Stimulated activated CD4-positive, alpha-beta T cell treated with anti-CD3 and anti-CD28 coated beads, Interleukin-2, amount 100 ng/mL, for 4 hours (primary cell): ENCODE data around the gene N4BP2.
A peak's percentile ranks its signal among the peaks of the same experiment; 100 is the strongest.

Source experiments
- DNase-seq: peaks from one replicate; pipeline ENCODE4 v3.0.0-alpha.2; 2020; ENCODE audit warnings: low read depth

The N4BP2 gene

GRCh38 chr4:40152637-40153036 lies 96.0 kb downstream of the N4BP2 start:
- peak; percentile 11 for DNase-seq

DNA sequence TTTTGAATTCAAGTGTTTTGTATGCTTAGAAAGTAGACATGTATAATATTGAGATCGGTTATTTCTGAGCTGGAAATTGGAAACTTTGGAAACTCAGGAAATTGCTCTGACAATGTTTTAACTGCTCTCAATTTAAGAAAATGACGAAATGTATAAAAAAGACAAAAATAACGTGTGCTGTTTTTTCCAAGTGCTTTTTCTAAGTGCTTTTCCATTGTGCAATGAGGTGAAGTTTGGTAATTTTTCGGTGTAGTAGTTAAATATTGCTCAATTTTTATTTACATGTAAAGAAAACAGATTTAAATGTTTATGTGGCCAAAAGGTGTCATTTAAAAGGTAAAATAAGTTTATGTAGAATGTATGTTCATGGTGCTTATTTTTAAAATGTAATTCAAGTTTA lies 100.8 kb downstream of the N4BP2 start:
- DNase-seq = no peak

DNA sequence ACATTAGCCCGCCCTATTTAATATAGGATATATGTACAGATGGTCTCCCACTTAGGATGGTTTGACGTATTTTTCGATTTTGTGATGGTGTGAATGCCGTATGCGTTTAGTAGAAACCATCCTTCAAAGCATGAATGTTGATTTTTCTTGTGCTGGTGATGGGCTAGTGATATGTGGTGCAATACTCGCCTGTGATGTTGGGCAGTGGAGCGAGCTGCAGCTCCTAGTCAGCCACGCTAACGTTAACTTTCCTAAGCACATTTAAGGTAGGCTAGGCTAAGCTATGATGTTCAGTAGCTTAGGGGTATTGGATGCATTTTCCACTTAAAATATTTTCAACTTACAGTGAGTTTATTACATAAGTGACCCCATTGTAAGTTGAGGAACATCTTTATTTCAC lies 103.6 kb downstream of the N4BP2 start:
- DNase-seq = no peak

GRCh38 chr4:40164459-40164858 lies 107.8 kb downstream of the N4BP2 start:
- DNase-seq = no peak

- DNase-seq = no peak
These were observed 109.3 kb downstream of the N4BP2 start for GRCh38 chr4:40165916-40166315.

DNA sequence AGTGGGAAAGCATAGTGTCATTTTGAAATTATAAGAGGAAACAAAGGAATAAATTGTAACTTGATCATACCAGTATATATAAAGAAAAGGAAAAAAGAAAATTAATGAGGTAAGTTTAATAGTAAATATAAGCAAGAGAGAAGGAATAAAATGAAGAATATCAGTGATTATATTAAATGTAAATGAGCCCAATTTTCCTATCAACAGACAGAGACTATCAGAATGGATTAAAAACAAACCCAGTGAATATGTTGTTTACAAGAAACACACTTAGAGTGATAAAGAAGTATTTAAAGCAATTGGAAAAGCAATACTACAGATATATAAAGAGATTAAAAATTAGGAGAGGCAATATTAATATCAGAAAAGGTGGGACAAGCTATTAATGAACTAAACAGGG lies 111.4 kb downstream of the N4BP2 start:
- no peak for DNase-seq

DNA sequence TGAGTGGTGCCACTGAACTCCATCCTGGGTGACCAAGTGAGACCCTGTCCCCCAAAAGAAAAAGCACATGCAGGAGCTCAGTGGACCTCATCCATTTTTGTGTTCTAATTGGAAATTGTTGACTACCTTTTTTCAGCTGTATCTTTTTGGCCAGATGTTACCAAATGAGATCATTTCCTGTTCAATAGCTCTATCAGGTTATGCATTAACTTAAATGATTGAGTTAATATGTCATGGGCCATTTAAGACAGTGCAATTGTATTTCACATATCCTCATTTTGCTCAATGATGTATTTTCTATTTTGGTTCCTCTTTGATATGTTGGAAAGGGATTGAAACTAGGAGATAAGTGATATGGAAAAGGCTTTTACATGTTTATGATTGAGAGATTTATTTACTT lies 113.9 kb downstream of the N4BP2 start:
- DNase-seq = no peak

DNA sequence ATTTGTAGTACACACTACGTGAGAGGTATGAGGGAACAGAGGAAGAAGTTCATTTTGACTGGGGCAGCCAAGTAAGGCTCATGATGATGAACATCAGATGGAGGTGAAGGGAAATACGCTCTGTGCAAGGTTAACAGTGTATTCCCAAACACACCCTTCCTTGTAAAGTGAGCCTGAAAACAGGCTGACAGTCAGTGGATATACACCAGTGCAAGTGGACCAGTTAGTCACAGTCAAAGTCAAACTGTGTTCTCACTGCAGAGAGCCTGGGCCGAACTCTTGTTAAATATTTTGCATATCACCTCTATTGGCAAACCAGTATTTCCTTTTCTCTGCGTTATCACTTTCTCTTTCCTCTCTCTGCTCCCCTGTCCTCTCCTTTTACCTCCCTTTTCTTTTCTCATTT lies 116.8 kb downstream of the N4BP2 start:
- no peak for DNase-seq

GRCh38 chr4:40176602-40177001 lies 120.0 kb downstream of the N4BP2 start:
- DNase-seq = no peak

- DNase-seq = no peak
These were observed 120.9 kb downstream of the N4BP2 start for GRCh38 chr4:40177591-40177990.

GRCh38 chr4:40178672-40179071 lies 122.0 kb downstream of the N4BP2 start:
- DNase-seq = no peak

DNA sequence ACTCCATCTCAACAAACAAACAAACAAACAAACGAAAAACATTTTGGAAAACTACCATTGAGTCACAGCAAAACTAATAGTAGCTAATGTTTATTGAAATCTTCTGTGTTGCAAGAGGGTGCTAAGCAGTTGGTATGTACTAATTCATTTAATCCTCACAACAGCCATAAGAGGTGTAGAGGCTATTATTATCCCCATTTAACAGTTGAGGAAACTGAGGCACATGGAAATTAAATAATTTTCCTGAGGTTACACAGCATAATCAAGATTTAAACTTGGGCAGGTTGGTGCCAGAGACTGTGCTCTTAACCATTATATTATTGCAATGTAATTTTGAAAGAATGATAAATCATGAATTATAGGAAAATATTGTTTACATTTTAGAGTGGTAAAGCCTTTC lies 122.7 kb downstream of the N4BP2 start:
- no peak for DNase-seq

DNA sequence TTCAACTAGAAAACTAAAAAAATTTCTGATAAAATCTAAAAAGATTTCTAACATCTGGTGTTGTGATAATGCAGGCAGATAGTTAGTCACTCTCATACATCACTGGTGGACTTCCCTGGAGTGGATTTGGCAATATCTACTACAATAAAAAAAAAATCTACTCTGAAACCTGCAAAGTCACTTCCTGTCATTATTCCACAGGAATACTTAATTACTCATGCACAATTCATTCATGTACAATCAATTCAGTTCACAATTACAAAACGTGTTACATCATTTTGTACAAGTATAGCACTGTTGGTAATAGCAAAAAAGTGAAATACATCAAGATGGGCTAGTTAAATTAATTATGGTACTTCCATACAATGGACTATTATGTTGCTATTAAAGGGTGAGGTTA lies 123.7 kb downstream of the N4BP2 start:
- DNase-seq = no peak

DNA sequence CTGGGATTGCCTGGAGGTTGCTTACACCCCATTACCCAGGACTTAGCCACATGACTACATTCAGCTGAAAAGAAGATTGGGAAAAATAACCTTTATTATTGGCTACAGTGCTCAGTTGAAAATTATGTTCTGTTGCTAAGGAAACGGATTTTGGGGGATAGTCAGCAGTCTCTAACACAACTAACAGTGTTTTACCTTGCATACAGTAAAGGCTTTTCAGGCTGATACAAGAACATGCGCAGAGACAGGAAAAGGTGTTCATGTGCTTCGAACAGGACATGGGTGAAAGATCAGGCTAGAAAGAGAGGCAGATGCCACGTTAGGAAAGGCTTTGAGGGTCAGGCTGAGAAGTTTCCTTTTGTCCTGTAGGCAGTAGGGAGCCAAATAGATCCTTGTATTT lies 125.4 kb downstream of the N4BP2 start:
- DNase-seq = no peak

GRCh38 chr4:40182954-40183353 lies 126.3 kb downstream of the N4BP2 start:
- no peak for DNase-seq

DNA sequence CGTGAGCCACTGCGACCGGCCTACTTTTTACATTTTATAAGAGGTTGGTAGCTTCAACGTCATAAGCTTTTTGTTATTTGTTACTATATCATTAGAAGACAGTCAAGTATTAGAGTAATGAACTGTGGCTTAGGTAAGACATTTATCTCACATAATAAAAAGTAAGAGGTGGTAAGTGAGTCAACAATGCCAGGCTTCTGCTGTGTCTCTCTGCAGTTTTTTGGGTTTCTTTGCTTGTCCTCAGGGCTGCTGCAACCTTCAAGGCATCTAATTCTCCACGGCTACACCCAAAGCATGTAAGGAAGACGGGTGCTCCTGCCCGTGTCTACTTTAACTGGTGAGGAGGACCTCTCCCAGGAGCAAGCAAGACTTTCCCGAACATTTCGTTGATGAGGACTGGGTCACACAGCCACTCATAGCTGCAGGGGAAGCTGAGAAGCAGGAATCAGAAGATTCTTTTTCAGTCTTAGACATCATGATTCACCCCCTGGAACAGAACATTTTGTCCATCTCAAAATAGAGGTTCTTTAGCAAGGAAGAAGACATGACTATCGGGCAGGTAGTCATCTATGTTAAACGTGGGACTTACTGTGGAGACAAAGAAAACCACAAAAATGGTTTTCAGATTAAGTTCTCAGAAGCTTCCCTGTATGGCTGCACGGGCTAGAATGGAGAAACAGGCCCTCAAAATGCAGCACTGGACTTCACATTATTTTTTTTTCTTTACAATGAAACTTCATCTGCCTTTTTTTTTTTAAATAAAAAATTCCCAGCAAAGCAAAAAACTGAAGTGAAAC lies 127.2 kb downstream of the N4BP2 start:
- DNase-seq = no peak

- DNase-seq = no peak
These were observed 129.4 kb downstream of the N4BP2 start for GRCh38 chr4:40185830-40186664.

- no peak for DNase-seq
These were observed 130.0 kb downstream of the N4BP2 start for GRCh38 chr4:40186665-40187014.

DNA sequence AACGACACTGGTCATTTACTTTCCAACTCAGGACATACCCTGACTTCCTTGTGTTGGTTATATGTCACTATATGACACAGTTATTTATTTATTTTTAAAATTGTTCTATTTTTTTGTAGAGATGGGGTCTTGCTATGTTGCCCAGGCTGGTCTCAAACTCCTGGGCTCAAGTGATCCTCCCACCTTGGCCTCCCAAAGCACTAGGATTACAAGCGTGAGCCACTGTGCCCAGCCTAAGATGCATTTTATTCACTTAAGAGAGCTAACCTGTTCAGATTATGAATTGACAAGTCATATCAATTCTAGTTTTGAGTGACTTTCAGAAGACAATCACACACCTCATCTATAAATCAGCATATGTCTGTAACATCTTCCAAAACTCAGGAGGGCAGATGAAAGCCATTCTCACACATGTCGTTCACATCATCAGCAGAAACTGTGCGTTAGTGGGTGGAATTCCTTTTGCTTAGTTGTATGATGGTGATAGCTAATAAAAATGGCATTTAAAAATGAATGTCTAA lies 130.8 kb downstream of the N4BP2 start:
- DNase-seq = no peak

DNA sequence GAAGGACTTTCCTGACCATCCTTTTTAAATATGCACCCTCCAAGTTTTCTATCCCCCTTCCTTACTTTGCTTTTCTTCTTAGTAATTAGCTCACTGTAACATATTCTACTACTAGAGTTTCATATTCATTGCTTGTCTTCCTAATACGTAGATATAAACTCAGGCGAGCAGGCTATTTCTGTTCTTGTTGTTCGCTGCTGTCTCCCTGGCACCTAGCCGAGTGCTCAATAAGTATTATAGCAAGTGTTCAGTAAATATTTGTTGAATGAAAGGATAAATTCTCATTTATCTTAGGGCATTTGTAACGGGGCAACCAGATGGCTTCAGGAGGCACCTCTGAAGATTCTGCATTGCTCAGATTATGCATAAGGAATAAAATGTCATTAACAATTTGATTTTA lies 133.4 kb downstream of the N4BP2 start:
- DNase-seq = no peak

DNA sequence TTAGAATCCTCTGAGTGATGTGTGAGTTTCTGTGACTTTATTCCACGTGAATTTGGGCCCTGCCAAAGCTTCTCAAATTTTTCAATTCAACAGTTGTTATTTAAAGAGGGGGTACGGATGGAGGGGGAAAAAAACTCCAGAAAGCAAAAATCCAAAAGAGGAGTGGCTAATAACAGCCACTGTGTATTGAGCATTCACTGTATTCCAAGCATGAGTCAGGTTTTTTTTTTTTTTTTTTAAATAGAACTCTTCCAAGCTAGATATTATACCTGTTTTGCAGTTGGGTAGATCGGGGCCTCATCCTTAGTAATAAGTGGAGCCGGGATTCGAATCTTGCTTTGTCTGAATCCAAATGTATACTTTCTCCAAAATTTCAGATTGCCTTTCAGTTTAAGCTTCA lies 133.8 kb downstream of the N4BP2 start:
- no peak for DNase-seq

DNA sequence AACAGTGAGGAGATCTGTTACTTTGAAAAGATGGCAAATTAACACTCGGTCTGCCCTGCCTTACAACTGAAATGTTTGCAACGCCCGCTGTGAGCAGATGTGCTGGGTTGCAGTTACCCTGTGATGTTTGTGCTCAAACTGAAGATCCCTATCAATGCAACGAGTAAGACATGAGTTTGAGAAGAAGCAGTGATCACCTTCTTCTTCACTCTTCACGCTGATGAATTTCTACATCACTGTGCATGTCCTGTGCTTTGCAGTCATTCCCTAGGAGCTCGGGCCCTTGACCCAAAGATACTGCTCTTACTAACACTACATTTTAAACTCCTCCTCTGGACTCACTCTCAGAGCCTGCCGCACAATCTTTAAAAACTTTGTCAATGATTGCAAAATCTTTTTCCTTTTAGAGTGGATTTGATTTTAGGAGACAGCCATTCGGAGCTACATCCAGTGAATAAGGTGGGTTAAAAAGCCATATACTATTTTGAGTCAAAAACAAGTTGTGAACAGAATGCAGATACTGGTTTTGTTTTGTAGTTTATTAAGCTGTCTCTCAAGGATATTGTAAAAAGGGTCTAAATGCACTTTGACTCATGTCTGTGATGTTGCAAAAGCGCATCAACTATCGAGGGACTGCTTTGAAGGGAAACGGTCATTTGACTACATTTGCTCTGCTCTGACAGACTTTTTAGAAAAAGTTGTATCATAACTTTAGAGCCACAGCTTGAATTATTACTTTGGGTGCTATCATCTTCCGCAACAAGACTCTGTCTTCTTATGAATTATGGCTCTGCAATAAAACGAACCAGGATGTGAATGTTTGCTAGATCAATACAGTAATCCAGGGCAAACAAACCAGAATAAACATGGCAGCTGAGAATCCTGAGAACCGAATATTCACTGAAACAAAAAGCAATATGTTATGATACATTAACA lies 134.5 kb downstream of the N4BP2 start:
- no peak for DNase-seq
